ENCODE results near the gene SRSF4.
"Not testable (repeated sequence)": the region's sequence is repeated elsewhere in the genome, so short reads cannot be mapped to it uniquely, and the experiment has no call there.

The SRSF4 gene

GRCh38 chr1:29117381-29117780 lies 64.3 kb downstream of the SRSF4 start:
- no peak overlapping the region for H3K9ac ChIP-seq (ENCODE audit: low read length in 2 of 2)
- H3K27me3 ChIP-seq (ENCODE audit: control insufficient read depth in 1 of 2, insufficient read depth in 2 of 2, low read length in 2 of 2) = no peaks in the 10 kb centered on the region
- no peak overlapping the region for H3K4me3 ChIP-seq (ENCODE audit: low read length in 2 of 2)
- H3K27ac ChIP-seq (ENCODE audit: low read length) = no peak overlapping the region
- peaks cover 0 to 4% of the 10 kb centered on the region in 2 donors for H3K36me3 ChIP-seq (ENCODE audit: control insufficient read depth in 2 of 2, insufficient read depth in 2 of 2, low read length in 2 of 2)
- peaks cover 15% of the 10 kb centered on the region for H3K4me1 ChIP-seq (ENCODE audit: control insufficient read depth, insufficient read depth, low read length)
- no peaks in the 10 kb centered on the region for H3K9me3 ChIP-seq (ENCODE audit: control insufficient read depth in 2 of 2, low read length in 2 of 2)

GRCh38 chr1:29114654-29115053 lies 67.0 kb downstream of the SRSF4 start:
- H3K4me3 ChIP-seq (ENCODE audit: low read length in 2 of 2) = no peak overlapping the region
- no peaks in the 10 kb centered on the region for H3K27me3 ChIP-seq (ENCODE audit: control insufficient read depth in 1 of 2, insufficient read depth in 2 of 2, low read length in 2 of 2)
- H3K4me1 ChIP-seq (ENCODE audit: control insufficient read depth, insufficient read depth, low read length) = no peaks in the 10 kb centered on the region
- no peaks in the 10 kb centered on the region for H3K9me3 ChIP-seq (ENCODE audit: control insufficient read depth in 2 of 2, low read length in 2 of 2)
- peaks cover 0 to 4% of the 10 kb centered on the region in 2 donors for H3K36me3 ChIP-seq (ENCODE audit: control insufficient read depth in 2 of 2, insufficient read depth in 2 of 2, low read length in 2 of 2)
- no peak overlapping the region for H3K9ac ChIP-seq (ENCODE audit: low read length in 2 of 2)
- H3K27ac ChIP-seq (ENCODE audit: low read length) = no peak overlapping the region

GRCh38 chr1:29113413-29114117 lies 68.1 kb downstream of the SRSF4 start:
- Histone ChIP-seq H3K9ac (ENCODE audit: low read length in 2 of 2) (no peak overlapping the region), H3K4me3 (ENCODE audit: low read length in 2 of 2) (no peak overlapping the region), H3K9me3 (ENCODE audit: control insufficient read depth in 2 of 2, low read length in 2 of 2) (no peaks in the 10 kb centered on the region), H3K27me3 (ENCODE audit: control insufficient read depth in 1 of 2, insufficient read depth in 2 of 2, low read length in 2 of 2) (no peaks in the 10 kb centered on the region), H3K36me3 (ENCODE audit: control insufficient read depth in 2 of 2, insufficient read depth in 2 of 2, low read length in 2 of 2) (peaks cover 0 to 4% of the 10 kb centered on the region in 2 donors), H3K4me1 (ENCODE audit: control insufficient read depth, insufficient read depth, low read length) (no peaks in the 10 kb centered on the region), H3K27ac (ENCODE audit: low read length) (no peak overlapping the region)

GRCh38 chr1:29112705-29113412 lies 68.8 kb downstream of the SRSF4 start:
- Histone ChIP-seq H3K4me1 (ENCODE audit: control insufficient read depth, insufficient read depth, low read length) (no peaks in the 10 kb centered on the region), H3K36me3 (ENCODE audit: control insufficient read depth in 2 of 2, insufficient read depth in 2 of 2, low read length in 2 of 2) (peaks cover 0 to 4% of the 10 kb centered on the region in 2 donors), H3K27me3 (ENCODE audit: control insufficient read depth in 1 of 2, insufficient read depth in 2 of 2, low read length in 2 of 2) (no peaks in the 10 kb centered on the region), H3K4me3 (ENCODE audit: low read length in 2 of 2) (no peak overlapping the region), H3K27ac (ENCODE audit: low read length) (no peak overlapping the region), H3K9me3 (ENCODE audit: control insufficient read depth in 2 of 2, low read length in 2 of 2) (no peaks in the 10 kb centered on the region), H3K9ac (ENCODE audit: low read length in 2 of 2) (no peak overlapping the region)

- H3K27me3 ChIP-seq (ENCODE audit: control insufficient read depth in 1 of 2, insufficient read depth in 2 of 2, low read length in 2 of 2); H3K36me3 ChIP-seq (ENCODE audit: control insufficient read depth in 2 of 2, insufficient read depth in 2 of 2, low read length in 2 of 2); H3K4me1 ChIP-seq (ENCODE audit: control insufficient read depth, insufficient read depth, low read length); H3K9ac ChIP-seq (ENCODE audit: low read length in 2 of 2); H3K9me3 ChIP-seq (ENCODE audit: control insufficient read depth in 2 of 2, low read length in 2 of 2); H3K27ac ChIP-seq (ENCODE audit: low read length); H3K4me3 ChIP-seq (ENCODE audit: low read length in 2 of 2): not testable (repeated sequence)
Measured at GRCh38 chr1:29108041-29108440, 73.7 kb downstream of the SRSF4 start.

GRCh38 chr1:29105822-29106221 lies 75.9 kb downstream of the SRSF4 start:
- Histone ChIP-seq H3K36me3 (ENCODE audit: control insufficient read depth in 2 of 2, insufficient read depth in 2 of 2, low read length in 2 of 2) (no peaks in the 10 kb centered on the region), H3K9me3 (ENCODE audit: control insufficient read depth in 2 of 2, low read length in 2 of 2) (no peaks in the 10 kb centered on the region), H3K4me3 (ENCODE audit: low read length in 2 of 2) (no peak overlapping the region), H3K9ac (ENCODE audit: low read length in 2 of 2) (no peak overlapping the region), H3K4me1 (ENCODE audit: control insufficient read depth, insufficient read depth, low read length) (no peaks in the 10 kb centered on the region), H3K27me3 (ENCODE audit: control insufficient read depth in 1 of 2, insufficient read depth in 2 of 2, low read length in 2 of 2) (no peaks in the 10 kb centered on the region), H3K27ac (ENCODE audit: low read length) (no peak overlapping the region)

- Histone ChIP-seq H3K4me3 (ENCODE audit: low read length in 2 of 2) (no peak overlapping the region), H3K9ac (ENCODE audit: low read length in 2 of 2) (no peak overlapping the region), H3K27me3 (ENCODE audit: control insufficient read depth in 1 of 2, insufficient read depth in 2 of 2, low read length in 2 of 2) (no peaks in the 10 kb centered on the region), H3K36me3 (ENCODE audit: control insufficient read depth in 2 of 2, insufficient read depth in 2 of 2, low read length in 2 of 2) (no peaks in the 10 kb centered on the region), H3K27ac (ENCODE audit: low read length) (no peak overlapping the region), H3K9me3 (ENCODE audit: control insufficient read depth in 2 of 2, low read length in 2 of 2) (no peaks in the 10 kb centered on the region), H3K4me1 (ENCODE audit: control insufficient read depth, insufficient read depth, low read length) (no peaks in the 10 kb centered on the region)
Measured at GRCh38 chr1:29100487-29100886, 81.2 kb downstream of the SRSF4 start.

- H3K36me3 ChIP-seq (ENCODE audit: control insufficient read depth in 2 of 2, insufficient read depth in 2 of 2, low read length in 2 of 2) = peaks cover 0 to 2% of the 10 kb centered on the region in 2 donors
- H3K9me3 ChIP-seq (ENCODE audit: control insufficient read depth in 2 of 2, low read length in 2 of 2) = no peaks in the 10 kb centered on the region
- H3K27ac ChIP-seq (ENCODE audit: low read length) = no peak overlapping the region
- H3K27me3 ChIP-seq (ENCODE audit: control insufficient read depth in 1 of 2, insufficient read depth in 2 of 2, low read length in 2 of 2) = no peaks in the 10 kb centered on the region
- H3K4me3 ChIP-seq (ENCODE audit: low read length in 2 of 2) = no peak overlapping the region
- H3K4me1 ChIP-seq (ENCODE audit: control insufficient read depth, insufficient read depth, low read length) = no peaks in the 10 kb centered on the region
- no peak overlapping the region for H3K9ac ChIP-seq (ENCODE audit: low read length in 2 of 2)
Measured at GRCh38 chr1:29099286-29099685, 82.4 kb downstream of the SRSF4 start.
